Loucy (cell line): ENCODE measurements around the gene IL3RA.

Experiments used
- EZH2phosphoT487 ChIP-seq: fragments of 200-600 bp; IDR thresholded peaks from 2 replicates; pipeline ENCODE4 v1.6.1; 2018; ENCODE audit warnings: antibody characterized with exemption, mild to moderate bottlenecking, moderate library complexity, borderline replicate concordance
- TF ChIP-seq, protein P1 (sequence below): fragments of 200-600 bp; sonication (generic); conservative IDR thresholded peaks from 2 replicates; pipeline ENCODE4 v1.5.1; 2014; ENCODE audit warnings: mild to moderate bottlenecking, antibody characterized with exemption, low read length

DNA sequence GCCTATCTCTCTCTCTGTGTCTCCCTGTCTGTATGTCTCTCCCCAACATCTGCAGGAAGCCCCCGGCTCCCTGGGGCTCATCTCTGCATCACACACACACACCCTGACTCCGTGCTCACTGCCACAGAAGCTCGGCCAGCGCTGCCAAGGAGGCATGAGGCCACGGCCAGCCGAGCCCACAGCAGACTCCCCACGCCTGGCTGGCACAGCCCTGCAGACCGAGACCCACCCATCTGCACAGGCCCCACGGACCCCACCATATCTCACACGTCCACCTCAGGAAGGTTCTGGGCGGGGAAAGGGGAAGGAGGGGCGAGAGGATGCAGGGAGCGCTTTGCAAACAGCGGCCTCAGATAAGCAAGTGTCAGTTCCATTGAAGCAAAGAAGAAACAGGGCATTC is 83.8 kb downstream of the IL3RA start:
- TF ChIP-seq, protein P1, sequence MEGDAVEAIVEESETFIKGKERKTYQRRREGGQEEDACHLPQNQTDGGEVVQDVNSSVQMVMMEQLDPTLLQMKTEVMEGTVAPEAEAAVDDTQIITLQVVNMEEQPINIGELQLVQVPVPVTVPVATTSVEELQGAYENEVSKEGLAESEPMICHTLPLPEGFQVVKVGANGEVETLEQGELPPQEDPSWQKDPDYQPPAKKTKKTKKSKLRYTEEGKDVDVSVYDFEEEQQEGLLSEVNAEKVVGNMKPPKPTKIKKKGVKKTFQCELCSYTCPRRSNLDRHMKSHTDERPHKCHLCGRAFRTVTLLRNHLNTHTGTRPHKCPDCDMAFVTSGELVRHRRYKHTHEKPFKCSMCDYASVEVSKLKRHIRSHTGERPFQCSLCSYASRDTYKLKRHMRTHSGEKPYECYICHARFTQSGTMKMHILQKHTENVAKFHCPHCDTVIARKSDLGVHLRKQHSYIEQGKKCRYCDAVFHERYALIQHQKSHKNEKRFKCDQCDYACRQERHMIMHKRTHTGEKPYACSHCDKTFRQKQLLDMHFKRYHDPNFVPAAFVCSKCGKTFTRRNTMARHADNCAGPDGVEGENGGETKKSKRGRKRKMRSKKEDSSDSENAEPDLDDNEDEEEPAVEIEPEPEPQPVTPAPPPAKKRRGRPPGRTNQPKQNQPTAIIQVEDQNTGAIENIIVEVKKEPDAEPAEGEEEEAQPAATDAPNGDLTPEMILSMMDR = no peak
- TF ChIP-seq EZH2phosphoT487 = no peak
